K562 (cell line): Measurements from ENCODE around the gene APBB2. TPM values are rescaled to one million over a fixed set of nuclear protein-coding genes. Genes with fewer than 3 reads are reported as not detected.

Experiments used
- CXXC5 ChIP-seq: fragments of 250-450 bp; sonication (Bioruptor Pico); IDR thresholded peaks from 2 replicates; pipeline ENCODE4 v1.8.0; 2022; ENCODE audit warnings: inconsistent platforms, mild to moderate bottlenecking, moderate library complexity
- polyA plus RNA-seq, 8 experiments: library from polyadenylated mRNA; depleted of rRNA in 4 of 8; stranded (reverse) in 5 of 8; unstranded in 3 of 8; fragments of >200 nt; fragmentation: Nextera tagmentation in 2 of 8; fragmentation: Illumina TruSeq in 1 of 8; extraction: Ambion mirVana in 2 of 8; extraction: Trizol in 1 of 8; gene quantifications; 2 replicates each; pipeline versions ENCODE4 v1.2.1 to v1.2.3, GENCODE V29; 2011 to 2014; ENCODE audit warnings: inconsistent platforms in 1 of 8, missing spikeins in 1 of 8
- total RNA-seq, 7 experiments: library from RNA; depleted of rRNA in 6 of 7; stranded (reverse); fragments of >200 nt in 6 of 7; fragmentation: Illumina TruSeq in 2 of 7; extraction: Trizol in 2 of 7; gene quantifications; 2 replicates each; pipeline versions ENCODE4 v1.2.1 to v1.2.3, GENCODE V29; 2011 to 2021; ENCODE audit warnings: low replicate concordance in 1 of 7
- TF ChIP-seq, protein P1 (sequence below), 2 experiments: fragments of 450-650 bp; formaldehyde crosslinking in 1 of 2; IDR thresholded peaks; 2 replicates each; pipeline versions ENCODE4 v1.4.0 to v1.6.1; 2014 to 2020; ENCODE audit warnings: mild to moderate bottlenecking in 2 of 2, borderline replicate concordance in 1 of 2, low read depth in 1 of 2

Gene APBB2
- total and polyA plus RNA-seq, 9 of the 15 experiments (the other 6 are each of a cell fraction or from before 2014, with no cell fraction given), result 0.08 to 2.1 (median 1.4) TPM

DNA sequence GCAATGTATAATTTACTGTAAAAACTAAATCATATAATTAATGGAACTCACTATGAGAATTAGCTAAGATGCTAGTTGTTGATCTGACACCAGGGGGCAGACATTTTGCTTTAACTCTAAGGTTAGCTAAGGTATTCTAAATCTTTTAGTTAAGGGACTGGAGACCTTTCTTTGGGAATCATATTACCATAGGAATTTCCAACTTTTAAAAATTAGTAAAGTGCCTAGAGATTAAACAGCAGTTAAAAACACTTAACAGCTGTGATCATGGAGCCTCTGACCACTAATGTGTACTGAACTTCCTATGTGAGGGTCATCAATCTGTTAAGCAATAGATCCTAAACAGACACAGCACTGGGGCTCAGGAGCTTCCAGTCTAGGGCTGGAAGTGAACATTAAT is 238.0 kb downstream of the APBB2 start (continued):
- TF ChIP-seq, protein P1, sequence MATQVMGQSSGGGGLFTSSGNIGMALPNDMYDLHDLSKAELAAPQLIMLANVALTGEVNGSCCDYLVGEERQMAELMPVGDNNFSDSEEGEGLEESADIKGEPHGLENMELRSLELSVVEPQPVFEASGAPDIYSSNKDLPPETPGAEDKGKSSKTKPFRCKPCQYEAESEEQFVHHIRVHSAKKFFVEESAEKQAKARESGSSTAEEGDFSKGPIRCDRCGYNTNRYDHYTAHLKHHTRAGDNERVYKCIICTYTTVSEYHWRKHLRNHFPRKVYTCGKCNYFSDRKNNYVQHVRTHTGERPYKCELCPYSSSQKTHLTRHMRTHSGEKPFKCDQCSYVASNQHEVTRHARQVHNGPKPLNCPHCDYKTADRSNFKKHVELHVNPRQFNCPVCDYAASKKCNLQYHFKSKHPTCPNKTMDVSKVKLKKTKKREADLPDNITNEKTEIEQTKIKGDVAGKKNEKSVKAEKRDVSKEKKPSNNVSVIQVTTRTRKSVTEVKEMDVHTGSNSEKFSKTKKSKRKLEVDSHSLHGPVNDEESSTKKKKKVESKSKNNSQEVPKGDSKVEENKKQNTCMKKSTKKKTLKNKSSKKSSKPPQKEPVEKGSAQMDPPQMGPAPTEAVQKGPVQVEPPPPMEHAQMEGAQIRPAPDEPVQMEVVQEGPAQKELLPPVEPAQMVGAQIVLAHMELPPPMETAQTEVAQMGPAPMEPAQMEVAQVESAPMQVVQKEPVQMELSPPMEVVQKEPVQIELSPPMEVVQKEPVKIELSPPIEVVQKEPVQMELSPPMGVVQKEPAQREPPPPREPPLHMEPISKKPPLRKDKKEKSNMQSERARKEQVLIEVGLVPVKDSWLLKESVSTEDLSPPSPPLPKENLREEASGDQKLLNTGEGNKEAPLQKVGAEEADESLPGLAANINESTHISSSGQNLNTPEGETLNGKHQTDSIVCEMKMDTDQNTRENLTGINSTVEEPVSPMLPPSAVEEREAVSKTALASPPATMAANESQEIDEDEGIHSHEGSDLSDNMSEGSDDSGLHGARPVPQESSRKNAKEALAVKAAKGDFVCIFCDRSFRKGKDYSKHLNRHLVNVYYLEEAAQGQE (IDR thresholded peaks at IDR 0.05; ENCODE audit: borderline replicate concordance), result peak; percentile 19; the same call in 1 of the 2 replicates
- TF ChIP-seq, protein P1 (CRISPR knock-in tag; IDR thresholded peaks at IDR 0.05; ENCODE audit: low read depth), result no peak
- TF ChIP-seq CXXC5 (CRISPR knock-in tag), result no peak
